ENCODE data around the gene JUN.

The JUN gene

GRCh38 chr1:58754683-58755467, 29.0 kb downstream of the JUN start:
- DNase-seq = peak; percentile 85

- no peak for DNase-seq
Measured at GRCh38 chr1:58754073-58754613, 29.7 kb downstream of the JUN start.

- no peak for DNase-seq
Measured at GRCh38 chr1:58753431-58753866, 30.4 kb downstream of the JUN start.

GRCh38 chr1:58749646-58750045, 34.2 kb downstream of the JUN start:
- DNase-seq = no peak

- no peak for DNase-seq
Measured at GRCh38 chr1:58748666-58749065, 35.2 kb downstream of the JUN start.

- no peak for DNase-seq
Measured at GRCh38 chr1:58746757-58747156, 37.1 kb downstream of the JUN start.

- DNase-seq = no peak
Measured at GRCh38 chr1:58746182-58746581, 37.7 kb downstream of the JUN start.

GRCh38 chr1:58745666-58746065, 38.2 kb downstream of the JUN start:
- DNase-seq = no peak

GRCh38 chr1:58745117-58745516, 38.7 kb downstream of the JUN start:
- no peak for DNase-seq

- DNase-seq = no peak
Measured at GRCh38 chr1:58741678-58742553, 41.9 kb downstream of the JUN start.

- DNase-seq = peak; percentile 85
Measured at GRCh38 chr1:58739856-58740466, 43.9 kb downstream of the JUN start.

- peak; percentile 40 for DNase-seq
Measured at GRCh38 chr1:58738876-58739275, 45.0 kb downstream of the JUN start.

- no peak for DNase-seq
Measured at GRCh38 chr1:58735586-58735985, 48.3 kb downstream of the JUN start.

GRCh38 chr1:58734630-58735029, 49.2 kb downstream of the JUN start:
- DNase-seq = no peak

- DNase-seq = no peak
Measured at GRCh38 chr1:58732087-58732775, 51.6 kb downstream of the JUN start.
